HG03354 (cell line): ENCODE data around the gene CORIN.
"Not testable (repeated sequence)": the region's sequence is repeated elsewhere in the genome, so short reads cannot be mapped to it uniquely, and the experiment has no call there.

ENCODE experiments used
- ATAC-seq: cut with Tn5 transposase; IDR thresholded peaks from one replicate; pipeline ENCODE4 v1.9.1; 2021; ENCODE audit warnings: mild to moderate bottlenecking; ENCODE audit not compliant: unreplicated experiment, poor library complexity, severe bottlenecking

Gene CORIN

GRCh38 chr4:47776353-47776752 is 61.5 kb downstream of the CORIN start:
- ATAC-seq: no peak

GRCh38 chr4:47774079-47774478 is 63.8 kb downstream of the CORIN start:
- no peak for ATAC-seq

- no peak for ATAC-seq
These were observed 66.8 kb downstream of the CORIN start for GRCh38 chr4:47771020-47771419.

- not testable (repeated sequence) for ATAC-seq
These were observed 69.9 kb downstream of the CORIN start for GRCh38 chr4:47767956-47768355.

- no peak for ATAC-seq
These were observed 74.6 kb downstream of the CORIN start for GRCh38 chr4:47763279-47763678.

- no peak for ATAC-seq
These were observed 75.2 kb downstream of the CORIN start for GRCh38 chr4:47762376-47763266.

GRCh38 chr4:47753316-47753715 is 84.6 kb downstream of the CORIN start:
- ATAC-seq: not testable (repeated sequence)

- no peak for ATAC-seq
These were observed 85.7 kb downstream of the CORIN start for GRCh38 chr4:47752214-47752613.

- ATAC-seq: no peak
These were observed 87.1 kb downstream of the CORIN start for GRCh38 chr4:47750788-47751187.

GRCh38 chr4:47749858-47750257 is 88.0 kb downstream of the CORIN start:
- no peak for ATAC-seq

- ATAC-seq: no peak
These were observed 88.8 kb downstream of the CORIN start for GRCh38 chr4:47749060-47749459.

GRCh38 chr4:47747846-47748494 is 89.9 kb downstream of the CORIN start:
- no peak for ATAC-seq

GRCh38 chr4:47747211-47747610 is 90.7 kb downstream of the CORIN start:
- no peak for ATAC-seq

GRCh38 chr4:47746122-47746521 is 91.7 kb downstream of the CORIN start:
- ATAC-seq: no peak

GRCh38 chr4:47744843-47745382 is 93.0 kb downstream of the CORIN start:
- ATAC-seq: no peak

GRCh38 chr4:47744253-47744652 is 93.6 kb downstream of the CORIN start:
- ATAC-seq: no peak

GRCh38 chr4:47741200-47741599 is 96.7 kb downstream of the CORIN start:
- no peak for ATAC-seq

GRCh38 chr4:47737326-47737725 is 100.5 kb downstream of the CORIN start:
- ATAC-seq: no peak

GRCh38 chr4:47736555-47736954 is 101.3 kb downstream of the CORIN start:
- ATAC-seq: no peak

GRCh38 chr4:47736146-47736545 is 101.7 kb downstream of the CORIN start:
- no peak for ATAC-seq
